HL-60 (cell line): ENCODE data around the gene KIAA0930.
A peak's percentile ranks its signal among the peaks of the same experiment; 100 is the strongest.
"Not testable (repeated sequence)": the region's sequence is repeated elsewhere in the genome, so short reads cannot be mapped to it uniquely, and the experiment has no call there.

Experiments used
- DNase-seq, 2 experiments: peaks; one replicate each; pipeline ENCODE4 v3.0.0-alpha.2; 2010 to 2020; ENCODE audit warnings: low read depth in 1 of 2, low spot score in 1 of 2
- H3K27ac ChIP-seq: fragments of 250-450 bp; sonication (Bioruptor Pico); replicated peaks from 2 replicates; pipeline ENCODE4 v1.5.1; 2020; ENCODE audit warnings: mild to moderate bottlenecking, moderate library complexity
- H3K27me3 ChIP-seq: fragments of 250-450 bp; sonication (Bioruptor Pico); 2 replicates; pipeline ENCODE4 v1.5.1; 2021; ENCODE audit warnings: mild to moderate bottlenecking, moderate library complexity; ENCODE audit not compliant: insufficient read depth, poor library complexity, severe bottlenecking
- H3K4me3 ChIP-seq: replicated peaks from 2 replicates; pipeline ENCODE4 v1.5.1; 2011; ENCODE audit warnings: mild to moderate bottlenecking, control low read depth, low read length; ENCODE audit not compliant: insufficient read depth
- GABPA ChIP-seq: IDR thresholded peaks from 2 replicates; pipeline ENCODE4 v1.6.1; 2012; ENCODE audit warnings: low read depth
- POLR2AphosphoS5 ChIP-seq: IDR thresholded peaks from 2 replicates; pipeline ENCODE4 v1.6.1; 2012; ENCODE audit warnings: low read depth
- SPI1 ChIP-seq: IDR thresholded peaks from 2 replicates; pipeline ENCODE4 v1.6.1; 2012; ENCODE audit warnings: low read depth, mild to moderate bottlenecking, borderline replicate concordance
- TF ChIP-seq, protein P1 (sequence below): IDR thresholded peaks from 2 replicates; pipeline ENCODE4 v1.6.1; 2012; ENCODE audit warnings: low read depth; ENCODE audit not compliant: insufficient replicate concordance
- TF ChIP-seq, protein P2 (sequence below): IDR thresholded peaks from one replicate; pipeline ENCODE4 v1.5.1; 2011; ENCODE audit warnings: low read length, control low read depth, inconsistent platforms; ENCODE audit not compliant: insufficient read depth

Gene KIAA0930

DNA sequence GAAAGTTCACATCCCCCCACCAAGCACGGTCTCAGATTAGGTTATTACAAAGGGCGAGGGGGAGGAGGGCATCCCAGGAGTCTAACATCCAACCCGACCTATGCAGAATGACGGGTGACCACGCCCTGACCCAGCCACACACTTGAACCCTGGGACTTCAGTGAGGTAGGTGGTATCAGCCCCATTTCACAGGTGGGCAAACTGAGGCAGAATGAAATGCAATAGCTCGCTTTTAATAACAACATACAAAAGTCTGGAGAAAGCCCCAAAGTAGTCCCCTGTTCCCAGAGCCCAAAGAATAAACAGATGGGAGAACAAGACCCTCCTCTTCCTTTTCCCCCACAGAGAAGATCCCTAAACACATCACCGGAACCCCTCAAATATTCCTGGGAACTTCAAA, 45.1 kb downstream of the KIAA0930 start:
- H3K27ac ChIP-seq, result no peak overlapping the region

DNA sequence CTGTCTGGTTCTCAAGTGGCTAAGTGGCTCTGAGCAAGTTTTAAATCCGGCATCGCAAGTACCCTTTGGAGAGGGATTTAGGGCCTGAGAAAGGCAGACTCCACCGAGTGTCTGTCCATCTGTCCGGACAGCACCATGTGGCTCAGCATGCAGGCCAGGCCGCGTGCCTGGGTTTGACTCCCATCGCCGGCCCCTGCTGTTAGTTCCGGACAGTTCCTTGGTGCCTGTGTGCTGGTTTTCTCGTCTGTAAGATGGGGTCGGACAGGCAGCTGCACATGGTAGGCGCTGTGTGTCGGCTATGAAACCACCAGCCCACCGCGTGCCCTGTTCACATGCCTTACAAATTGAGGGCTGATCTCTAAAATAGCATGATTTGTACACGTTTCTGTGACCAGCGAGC, 46.0 kb downstream of the KIAA0930 start:
- H3K27ac ChIP-seq, result no peak overlapping the region
- no peak for DNase-seq
- no peaks in the 10 kb centered on the region for H3K27me3 ChIP-seq
- no peak overlapping the region for H3K4me3 ChIP-seq
- peak; percentile 36; the same call in 1 of the 2 replicates for TF ChIP-seq POLR2AphosphoS5
- no peak for TF ChIP-seq SPI1

More for the DNA sequence above, 45.1 kb downstream of the KIAA0930 start:
- TF ChIP-seq, protein P1, sequence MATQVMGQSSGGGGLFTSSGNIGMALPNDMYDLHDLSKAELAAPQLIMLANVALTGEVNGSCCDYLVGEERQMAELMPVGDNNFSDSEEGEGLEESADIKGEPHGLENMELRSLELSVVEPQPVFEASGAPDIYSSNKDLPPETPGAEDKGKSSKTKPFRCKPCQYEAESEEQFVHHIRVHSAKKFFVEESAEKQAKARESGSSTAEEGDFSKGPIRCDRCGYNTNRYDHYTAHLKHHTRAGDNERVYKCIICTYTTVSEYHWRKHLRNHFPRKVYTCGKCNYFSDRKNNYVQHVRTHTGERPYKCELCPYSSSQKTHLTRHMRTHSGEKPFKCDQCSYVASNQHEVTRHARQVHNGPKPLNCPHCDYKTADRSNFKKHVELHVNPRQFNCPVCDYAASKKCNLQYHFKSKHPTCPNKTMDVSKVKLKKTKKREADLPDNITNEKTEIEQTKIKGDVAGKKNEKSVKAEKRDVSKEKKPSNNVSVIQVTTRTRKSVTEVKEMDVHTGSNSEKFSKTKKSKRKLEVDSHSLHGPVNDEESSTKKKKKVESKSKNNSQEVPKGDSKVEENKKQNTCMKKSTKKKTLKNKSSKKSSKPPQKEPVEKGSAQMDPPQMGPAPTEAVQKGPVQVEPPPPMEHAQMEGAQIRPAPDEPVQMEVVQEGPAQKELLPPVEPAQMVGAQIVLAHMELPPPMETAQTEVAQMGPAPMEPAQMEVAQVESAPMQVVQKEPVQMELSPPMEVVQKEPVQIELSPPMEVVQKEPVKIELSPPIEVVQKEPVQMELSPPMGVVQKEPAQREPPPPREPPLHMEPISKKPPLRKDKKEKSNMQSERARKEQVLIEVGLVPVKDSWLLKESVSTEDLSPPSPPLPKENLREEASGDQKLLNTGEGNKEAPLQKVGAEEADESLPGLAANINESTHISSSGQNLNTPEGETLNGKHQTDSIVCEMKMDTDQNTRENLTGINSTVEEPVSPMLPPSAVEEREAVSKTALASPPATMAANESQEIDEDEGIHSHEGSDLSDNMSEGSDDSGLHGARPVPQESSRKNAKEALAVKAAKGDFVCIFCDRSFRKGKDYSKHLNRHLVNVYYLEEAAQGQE, result no peak
- TF ChIP-seq SPI1 (no peak), GABPA (no peak), POLR2AphosphoS5 (no peak; the same call in 1 of the 2 replicates)
- TF ChIP-seq, protein P2, sequence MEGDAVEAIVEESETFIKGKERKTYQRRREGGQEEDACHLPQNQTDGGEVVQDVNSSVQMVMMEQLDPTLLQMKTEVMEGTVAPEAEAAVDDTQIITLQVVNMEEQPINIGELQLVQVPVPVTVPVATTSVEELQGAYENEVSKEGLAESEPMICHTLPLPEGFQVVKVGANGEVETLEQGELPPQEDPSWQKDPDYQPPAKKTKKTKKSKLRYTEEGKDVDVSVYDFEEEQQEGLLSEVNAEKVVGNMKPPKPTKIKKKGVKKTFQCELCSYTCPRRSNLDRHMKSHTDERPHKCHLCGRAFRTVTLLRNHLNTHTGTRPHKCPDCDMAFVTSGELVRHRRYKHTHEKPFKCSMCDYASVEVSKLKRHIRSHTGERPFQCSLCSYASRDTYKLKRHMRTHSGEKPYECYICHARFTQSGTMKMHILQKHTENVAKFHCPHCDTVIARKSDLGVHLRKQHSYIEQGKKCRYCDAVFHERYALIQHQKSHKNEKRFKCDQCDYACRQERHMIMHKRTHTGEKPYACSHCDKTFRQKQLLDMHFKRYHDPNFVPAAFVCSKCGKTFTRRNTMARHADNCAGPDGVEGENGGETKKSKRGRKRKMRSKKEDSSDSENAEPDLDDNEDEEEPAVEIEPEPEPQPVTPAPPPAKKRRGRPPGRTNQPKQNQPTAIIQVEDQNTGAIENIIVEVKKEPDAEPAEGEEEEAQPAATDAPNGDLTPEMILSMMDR, result no peak
- Histone ChIP-seq H3K27me3 (no peaks in the 10 kb centered on the region), H3K4me3 (no peak overlapping the region)
- DNase-seq, result no peak

DNA sequence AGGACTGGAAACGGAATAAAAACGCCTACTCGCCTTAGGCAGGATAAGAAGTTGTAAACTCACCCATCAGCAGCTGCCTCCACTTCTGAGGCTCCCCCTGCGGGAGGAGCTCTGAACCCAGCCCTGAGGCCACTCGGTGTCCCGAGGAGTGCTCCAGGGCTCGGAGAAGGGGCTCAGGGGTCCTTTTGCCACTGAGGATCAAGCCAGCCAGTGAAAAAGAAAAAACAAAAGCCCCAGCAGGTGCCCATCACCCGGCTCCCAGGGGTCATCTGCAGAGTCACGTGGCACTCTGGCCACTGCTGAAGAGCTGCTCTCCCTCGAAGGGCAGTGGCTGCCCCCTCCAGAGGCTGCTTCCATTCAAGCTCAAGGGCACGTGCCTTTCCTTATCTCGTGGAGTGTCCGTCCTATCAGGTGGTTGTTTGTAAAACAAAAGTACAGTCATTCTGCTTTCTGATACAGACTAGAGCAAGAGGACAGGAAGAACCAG, 48.0 kb downstream of the KIAA0930 start:
- TF ChIP-seq GABPA (no peak), POLR2AphosphoS5 (no peak), SPI1 (no peak)
- TF ChIP-seq, protein P1, result no peak
- TF ChIP-seq, protein P2, result no peak
- Histone ChIP-seq H3K27ac (no peak overlapping the region), H3K27me3 (no peaks in the 10 kb centered on the region), H3K4me3 (no peak overlapping the region)
- no peak for DNase-seq

DNA sequence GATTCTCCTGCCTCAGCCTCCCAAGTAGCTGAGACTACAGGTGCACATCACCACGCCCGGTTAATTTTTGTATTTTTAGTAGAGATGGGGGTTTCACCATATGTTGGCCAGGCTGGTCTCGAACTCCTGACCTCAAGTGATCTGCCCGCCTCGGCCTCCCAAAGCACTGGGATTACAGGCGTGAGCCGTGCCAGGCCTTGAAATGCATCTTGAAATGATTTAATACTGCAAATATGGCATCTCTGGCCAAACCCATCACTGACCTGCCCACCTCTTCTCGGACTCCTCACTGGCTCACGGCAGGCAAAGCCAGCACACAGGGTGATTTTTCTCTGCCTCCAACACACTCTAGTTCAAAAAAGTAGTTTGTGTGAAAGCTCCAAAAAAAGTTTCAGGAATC, 48.9 kb downstream of the KIAA0930 start:
- DNase-seq, H3K27ac ChIP-seq, H3K4me3 ChIP-seq, H3K27me3 ChIP-seq: not testable (repeated sequence)

DNA sequence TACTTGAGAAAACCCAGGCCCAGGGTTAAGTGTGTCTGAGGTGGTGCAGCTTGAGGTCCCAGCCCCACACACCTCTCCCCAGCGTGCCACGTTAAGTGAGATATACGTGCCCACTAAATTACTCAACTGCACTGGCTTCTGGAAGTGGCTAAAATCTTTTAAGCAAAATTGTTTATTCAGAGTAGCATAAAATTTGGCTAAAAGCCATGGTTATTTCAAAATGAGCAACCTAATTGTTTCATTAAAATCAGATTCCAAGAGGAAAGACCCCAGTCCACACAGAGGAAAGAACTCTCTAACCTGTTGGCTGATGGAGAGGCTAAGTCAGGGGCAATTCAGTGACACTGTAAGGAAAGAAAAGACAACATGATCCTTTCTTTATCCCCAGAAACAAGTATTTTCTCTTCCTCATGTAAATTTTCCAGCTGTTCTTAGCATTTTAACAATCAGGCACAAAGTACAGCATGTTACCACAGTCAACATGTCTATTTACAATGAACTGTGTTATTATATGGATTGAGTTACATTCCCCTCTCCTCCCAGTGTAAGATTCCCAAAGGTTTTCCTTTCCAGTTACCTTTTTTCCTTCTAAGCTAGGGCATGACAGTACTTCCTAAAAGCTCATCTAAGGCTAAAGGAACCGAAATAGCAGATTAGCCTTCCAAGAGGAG, 50.4 kb downstream of the KIAA0930 start:
- TF ChIP-seq, protein P2, result no peak
- TF ChIP-seq GABPA (no peak), SPI1 (no peak), POLR2AphosphoS5 (no peak)
- TF ChIP-seq, protein P1, result no peak
- Histone ChIP-seq H3K4me3 (no peak overlapping the region), H3K27me3 (no peaks in the 10 kb centered on the region), H3K27ac (no peak overlapping the region)
- no peak for DNase-seq
